ENCODE data around the gene SQOR.

The SQOR gene

DNA sequence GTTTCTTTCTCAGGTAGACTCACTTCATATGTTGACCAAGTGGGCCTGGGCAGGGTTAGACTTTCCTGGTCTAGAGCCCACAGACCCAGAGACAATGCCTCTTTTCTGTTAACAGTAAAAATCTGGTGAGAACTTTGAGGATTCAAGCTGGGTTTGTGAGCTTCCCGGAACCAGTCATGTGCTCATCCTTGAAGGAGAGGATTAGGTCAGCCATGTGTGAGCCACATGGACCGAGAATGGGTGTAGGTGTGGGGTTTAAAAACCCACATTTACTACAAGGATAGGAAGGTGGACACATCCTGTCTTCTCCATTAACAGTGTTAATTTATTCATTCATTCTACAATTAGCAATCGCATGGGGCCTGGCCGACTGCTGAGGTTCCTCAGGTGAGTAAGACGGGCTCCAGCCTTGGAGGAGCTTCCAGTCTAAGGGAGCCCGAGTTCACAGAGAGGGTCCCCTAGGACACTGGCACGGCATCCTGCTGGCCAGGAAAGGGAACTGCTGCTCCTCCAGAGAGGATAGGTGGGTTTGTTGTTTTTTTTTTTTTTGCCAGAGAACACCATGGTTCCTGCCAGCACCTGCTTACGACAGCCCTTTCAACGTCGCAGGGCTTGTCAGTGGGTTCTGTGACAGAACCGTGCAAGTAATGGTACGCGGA, 69.0 kb downstream of the SQOR start:
- no peak for TF ChIP-seq TEAD4 (IDR thresholded peaks at IDR 0.05)
- no peak for TF ChIP-seq TAF1 (IDR thresholded peaks at IDR 0.05; ENCODE audit: low read depth)
- no peak for TF ChIP-seq FOXM1 (IDR thresholded peaks at IDR 0.05; ENCODE audit: borderline replicate concordance, low read depth)
- TF ChIP-seq EGR1 (IDR thresholded peaks at IDR 0.05) = no peak
- TF ChIP-seq, protein P1, sequence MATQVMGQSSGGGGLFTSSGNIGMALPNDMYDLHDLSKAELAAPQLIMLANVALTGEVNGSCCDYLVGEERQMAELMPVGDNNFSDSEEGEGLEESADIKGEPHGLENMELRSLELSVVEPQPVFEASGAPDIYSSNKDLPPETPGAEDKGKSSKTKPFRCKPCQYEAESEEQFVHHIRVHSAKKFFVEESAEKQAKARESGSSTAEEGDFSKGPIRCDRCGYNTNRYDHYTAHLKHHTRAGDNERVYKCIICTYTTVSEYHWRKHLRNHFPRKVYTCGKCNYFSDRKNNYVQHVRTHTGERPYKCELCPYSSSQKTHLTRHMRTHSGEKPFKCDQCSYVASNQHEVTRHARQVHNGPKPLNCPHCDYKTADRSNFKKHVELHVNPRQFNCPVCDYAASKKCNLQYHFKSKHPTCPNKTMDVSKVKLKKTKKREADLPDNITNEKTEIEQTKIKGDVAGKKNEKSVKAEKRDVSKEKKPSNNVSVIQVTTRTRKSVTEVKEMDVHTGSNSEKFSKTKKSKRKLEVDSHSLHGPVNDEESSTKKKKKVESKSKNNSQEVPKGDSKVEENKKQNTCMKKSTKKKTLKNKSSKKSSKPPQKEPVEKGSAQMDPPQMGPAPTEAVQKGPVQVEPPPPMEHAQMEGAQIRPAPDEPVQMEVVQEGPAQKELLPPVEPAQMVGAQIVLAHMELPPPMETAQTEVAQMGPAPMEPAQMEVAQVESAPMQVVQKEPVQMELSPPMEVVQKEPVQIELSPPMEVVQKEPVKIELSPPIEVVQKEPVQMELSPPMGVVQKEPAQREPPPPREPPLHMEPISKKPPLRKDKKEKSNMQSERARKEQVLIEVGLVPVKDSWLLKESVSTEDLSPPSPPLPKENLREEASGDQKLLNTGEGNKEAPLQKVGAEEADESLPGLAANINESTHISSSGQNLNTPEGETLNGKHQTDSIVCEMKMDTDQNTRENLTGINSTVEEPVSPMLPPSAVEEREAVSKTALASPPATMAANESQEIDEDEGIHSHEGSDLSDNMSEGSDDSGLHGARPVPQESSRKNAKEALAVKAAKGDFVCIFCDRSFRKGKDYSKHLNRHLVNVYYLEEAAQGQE (IDR thresholded peaks at IDR 0.05; ENCODE audit: low read depth) = no peak
- TF ChIP-seq CREB1 (IDR thresholded peaks at IDR 0.05; ENCODE audit: low read depth) = no peak
- TF ChIP-seq, protein P2, sequence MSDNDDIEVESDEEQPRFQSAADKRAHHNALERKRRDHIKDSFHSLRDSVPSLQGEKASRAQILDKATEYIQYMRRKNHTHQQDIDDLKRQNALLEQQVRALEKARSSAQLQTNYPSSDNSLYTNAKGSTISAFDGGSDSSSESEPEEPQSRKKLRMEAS (IDR thresholded peaks at IDR 0.05) = no peak
- no peak for TF ChIP-seq YY1 (IDR thresholded peaks at IDR 0.05; ENCODE audit: low read depth)
- TF ChIP-seq TCF12 (IDR thresholded peaks at IDR 0.05; ENCODE audit: low read depth) = no peak

- TF ChIP-seq NFIC (IDR thresholded peaks at IDR 0.05) (no peak), CREB1 (IDR thresholded peaks at IDR 0.05; ENCODE audit: low read depth) (no peak), EGR1 (IDR thresholded peaks at IDR 0.05) (no peak), TEAD4 (IDR thresholded peaks at IDR 0.05) (no peak), FOXM1 (IDR thresholded peaks at IDR 0.05; ENCODE audit: borderline replicate concordance, low read depth) (no peak), YY1 (IDR thresholded peaks at IDR 0.05; ENCODE audit: low read depth) (no peak), ZBTB7A (IDR thresholded peaks at IDR 0.05; ENCODE audit: low read depth) (no peak), TAF1 (IDR thresholded peaks at IDR 0.05; ENCODE audit: low read depth) (no peak), RAD21 (IDR thresholded peaks at IDR 0.05; ENCODE audit: low read depth) (no peak), EP300 (IDR thresholded peaks at IDR 0.05; ENCODE audit: borderline replicate concordance) (no peak)
- TF ChIP-seq, protein P1 (IDR thresholded peaks at IDR 0.05; ENCODE audit: low read depth) = no peak
These were observed 69.8 kb downstream of the SQOR start for GRCh38 chr15:45704329-45705249.

DNA sequence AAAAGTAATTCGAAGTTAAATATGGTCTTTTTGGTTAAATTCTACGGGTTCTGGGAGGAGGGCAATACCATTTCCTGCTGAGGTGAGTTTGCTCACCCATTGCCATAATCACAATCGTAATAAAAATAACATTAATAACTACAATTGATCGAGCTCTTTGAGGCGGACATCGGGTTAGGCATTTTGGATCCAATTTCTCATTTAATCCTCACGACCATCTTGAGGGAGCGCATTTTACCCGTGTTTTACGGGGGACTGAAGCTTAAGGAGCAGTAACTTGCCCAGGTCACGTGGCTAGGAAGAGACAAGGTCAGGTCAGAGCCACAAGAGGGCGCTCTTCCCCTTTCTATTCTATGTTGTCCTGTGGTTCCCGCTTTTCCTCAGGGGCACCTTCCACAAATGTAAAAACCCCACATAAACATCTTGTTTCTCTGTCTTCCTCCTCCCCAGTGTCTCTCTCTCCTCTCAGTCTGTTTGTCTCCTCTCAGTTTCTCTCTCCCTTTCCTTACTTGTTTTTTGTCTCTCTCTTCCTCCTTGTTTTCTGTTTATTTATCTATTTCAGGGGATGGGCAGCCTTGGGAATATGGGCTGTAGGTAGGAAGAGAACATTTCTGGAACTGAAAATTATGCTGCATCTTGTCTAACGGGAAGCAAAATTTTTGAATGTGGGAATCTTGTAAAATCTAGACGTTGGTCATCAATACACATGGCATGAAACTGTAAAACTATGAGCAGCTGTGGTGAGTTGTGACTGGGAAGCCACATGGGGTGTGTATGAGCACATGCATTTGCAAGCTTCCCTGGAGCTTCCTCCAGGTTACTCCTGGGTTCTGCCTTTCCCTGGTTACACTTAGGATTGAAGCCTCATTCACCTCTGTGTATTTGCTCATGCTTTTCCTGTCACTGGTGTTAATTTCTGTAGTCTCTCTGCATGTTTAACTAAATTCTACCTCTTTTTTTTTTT, 71.0 kb downstream of the SQOR start:
- peak; percentile 75 for TF ChIP-seq RAD21 (IDR thresholded peaks at IDR 0.05; ENCODE audit: low read depth)
- TF ChIP-seq, protein P2 (IDR thresholded peaks at IDR 0.05) = peak; percentile 61
- no peak for TF ChIP-seq EP300 (IDR thresholded peaks at IDR 0.05; ENCODE audit: borderline replicate concordance)
- TF ChIP-seq USF1 (IDR thresholded peaks at IDR 0.05) = peak; percentile 96
- no peak for TF ChIP-seq EGR1 (IDR thresholded peaks at IDR 0.05)

- TF ChIP-seq CREB1 (IDR thresholded peaks at IDR 0.05; ENCODE audit: low read depth) (no peak), RAD21 (IDR thresholded peaks at IDR 0.05; ENCODE audit: low read depth) (no peak)
- TF ChIP-seq, protein P1 (IDR thresholded peaks at IDR 0.05; ENCODE audit: low read depth) = no peak
These were observed 75.8 kb downstream of the SQOR start for GRCh38 chr15:45710657-45711056.

Data from Ishikawa (cell line).